Occipital lobe (tissue), 2 donors: Measurements from ENCODE around the gene FRMPD3. TPM values are rescaled to one million over a fixed set of nuclear protein-coding genes. Genes with fewer than 3 reads are reported as not detected.
"Not testable (repeated sequence)": the region's sequence is repeated elsewhere in the genome, so short reads cannot be mapped to it uniquely, and the experiment has no call there.

Experiments used
- DNase-seq: peaks from one replicate; lab custom pipeline; 2025; lab: John Stamatoyannopoulos, UW
- total RNA-seq: library from RNA; depleted of rRNA; stranded (reverse); fragments of >200 nt; gene quantifications from one replicate; pipeline ENCODE4 v1.2.3, GENCODE V29; 2014

FRMPD3 gene
- total RNA-seq, result 1.7 TPM

DNA sequence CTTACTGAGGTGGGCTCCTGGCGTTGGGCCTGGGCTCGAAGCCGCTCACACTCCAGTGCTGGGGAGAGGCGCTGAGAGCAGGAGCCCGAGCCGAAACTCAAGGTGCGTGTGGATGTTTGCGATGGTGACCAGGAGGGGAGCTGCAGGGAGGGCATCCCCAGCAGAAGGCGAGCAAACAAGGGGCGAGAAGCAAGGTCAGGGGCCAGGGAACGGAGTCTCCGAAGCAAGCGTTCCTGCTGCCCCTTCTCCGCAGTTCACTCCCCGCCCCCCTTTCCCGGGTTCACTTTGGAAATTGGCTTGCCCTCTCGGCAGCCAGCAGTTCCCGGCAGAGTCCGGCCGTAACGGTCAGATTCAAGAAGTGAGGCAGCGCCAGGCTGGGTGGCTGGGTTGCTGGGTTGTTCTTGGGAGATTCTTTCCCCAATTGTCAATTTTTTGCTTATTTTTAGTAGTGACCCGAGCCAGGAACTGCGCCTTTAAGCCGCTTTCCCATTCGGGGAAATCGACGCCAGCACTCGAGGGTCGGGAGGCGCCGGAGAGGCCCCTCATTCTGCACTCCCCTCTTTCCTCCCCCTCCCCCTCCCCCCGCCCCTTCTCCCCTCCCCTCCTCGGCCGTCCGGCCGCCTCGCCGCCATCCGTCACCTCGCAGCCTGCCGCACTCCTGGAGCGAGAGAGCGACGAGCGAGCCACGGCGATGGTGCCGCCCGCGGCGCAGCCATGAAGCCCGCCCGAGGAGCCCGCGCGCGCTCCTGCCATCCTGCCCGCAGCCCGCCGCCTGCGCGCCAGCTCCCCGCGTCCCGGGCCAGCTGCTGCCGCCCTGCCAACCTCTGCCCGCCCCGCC is at the start of gene FRMPD3:
TSS of gene FRMPD3 (plus strand) at position 655 of the 838 bp plus-strand sequence. CDS start 76,937 bp downstream, outside the sequence.
- no peak for DNase-seq

DNA sequence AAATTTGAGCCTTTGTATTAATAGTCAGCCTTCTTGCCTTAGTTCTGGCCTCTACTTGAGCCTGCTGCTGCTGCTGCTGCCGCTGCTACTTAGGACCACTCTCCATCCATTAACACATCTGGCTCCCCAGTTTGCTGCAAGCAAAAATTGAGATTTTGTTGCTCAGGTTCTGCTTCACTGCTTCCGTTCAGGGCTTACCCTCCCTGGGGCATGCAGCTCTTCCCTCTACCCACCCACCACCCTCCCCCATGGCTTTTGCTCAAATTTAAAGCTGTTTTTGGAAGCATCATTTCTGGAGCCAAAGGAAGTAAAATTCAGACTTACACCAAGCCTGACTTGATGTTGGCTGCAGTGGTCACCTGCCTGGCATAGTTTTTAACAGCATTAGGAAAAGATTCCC is 28.9 kb upstream of the FRMPD3 start:
- DNase-seq, result no peak

DNA sequence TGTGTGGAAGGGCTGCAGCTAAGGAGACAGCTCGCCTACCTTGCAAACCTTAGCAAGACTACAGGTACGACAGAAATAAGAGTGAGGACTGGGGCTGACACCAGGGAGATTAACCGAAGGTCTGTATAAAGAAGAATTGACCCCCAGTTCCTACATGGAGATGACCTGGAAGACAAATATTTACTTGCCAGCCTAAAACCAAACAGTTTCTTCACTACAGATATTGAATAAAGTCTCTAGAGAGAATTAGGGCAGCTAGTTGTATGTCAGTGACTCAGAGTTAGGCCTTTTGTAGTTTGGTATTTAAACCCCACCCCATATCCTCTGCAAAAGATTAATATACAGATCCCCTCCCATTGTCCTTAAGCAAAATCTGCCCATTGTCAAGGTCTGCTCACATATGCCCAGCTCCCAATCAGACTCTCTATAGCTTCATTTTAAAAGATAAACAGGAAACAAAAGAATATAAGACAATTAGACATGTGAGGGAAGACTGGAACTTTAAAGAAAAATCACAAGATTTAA is 28.1 kb upstream of the FRMPD3 start:
- DNase-seq, result no peak

DNA sequence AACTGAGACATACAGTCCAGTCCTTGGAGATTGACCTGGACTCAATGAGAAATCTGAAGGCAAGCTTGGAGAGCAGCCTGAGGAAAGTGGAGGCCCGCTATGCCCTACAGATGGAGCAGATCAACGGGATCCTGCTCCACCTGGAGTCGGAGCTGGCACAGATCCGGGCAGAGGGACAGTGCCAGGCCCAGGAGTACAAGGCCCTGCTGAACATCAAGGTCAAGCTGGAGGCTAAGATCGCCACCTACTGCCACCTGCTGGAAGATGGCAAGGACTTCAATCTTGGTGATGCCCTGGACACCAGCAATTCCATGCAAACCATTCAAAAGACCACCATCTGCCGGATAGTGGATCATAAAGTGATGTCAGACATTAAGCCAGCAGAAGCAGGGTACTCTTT is 20.4 kb upstream of the FRMPD3 start:
- DNase-seq, result no peak

DNA sequence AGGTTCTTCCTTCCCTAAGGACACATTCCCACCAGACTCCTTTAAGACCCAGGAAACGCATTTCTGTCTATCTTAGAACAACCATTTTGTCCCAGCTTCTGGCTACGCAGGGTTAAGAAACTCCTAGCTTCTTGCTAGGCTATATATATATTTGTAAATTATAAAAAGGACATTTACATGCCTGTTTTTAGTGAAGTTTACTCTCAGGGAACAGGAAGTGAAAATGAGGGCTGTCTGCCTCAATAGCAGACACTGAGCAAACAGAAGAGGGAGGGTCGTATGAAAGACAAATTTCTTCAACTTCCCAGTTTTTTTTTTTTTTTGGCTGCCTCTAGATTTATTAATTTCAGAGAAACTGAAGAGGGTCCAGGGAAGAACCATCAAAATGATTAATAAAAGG is 9.3 kb upstream of the FRMPD3 start:
- no peak for DNase-seq

DNA sequence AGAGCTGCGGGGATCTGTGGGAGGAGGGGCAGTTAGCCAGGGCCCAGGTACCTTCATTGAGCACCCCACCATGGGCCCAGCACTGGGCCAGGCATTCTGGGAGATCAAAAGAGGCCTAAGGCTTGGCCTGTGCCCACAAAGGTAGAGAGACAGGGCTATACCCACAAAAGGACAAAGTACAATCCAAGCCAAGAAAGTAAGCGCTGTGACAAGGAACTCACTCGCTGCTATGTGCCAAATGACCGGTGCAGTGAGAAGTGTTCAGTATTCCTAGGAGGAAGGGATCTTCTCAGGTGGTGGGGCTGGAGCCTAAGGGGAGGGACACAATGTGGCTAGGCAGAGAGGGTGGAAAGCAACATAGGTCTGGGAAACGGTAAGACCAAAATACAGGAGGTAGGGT is 8.8 kb upstream of the FRMPD3 start:
- DNase-seq, result no peak

DNA sequence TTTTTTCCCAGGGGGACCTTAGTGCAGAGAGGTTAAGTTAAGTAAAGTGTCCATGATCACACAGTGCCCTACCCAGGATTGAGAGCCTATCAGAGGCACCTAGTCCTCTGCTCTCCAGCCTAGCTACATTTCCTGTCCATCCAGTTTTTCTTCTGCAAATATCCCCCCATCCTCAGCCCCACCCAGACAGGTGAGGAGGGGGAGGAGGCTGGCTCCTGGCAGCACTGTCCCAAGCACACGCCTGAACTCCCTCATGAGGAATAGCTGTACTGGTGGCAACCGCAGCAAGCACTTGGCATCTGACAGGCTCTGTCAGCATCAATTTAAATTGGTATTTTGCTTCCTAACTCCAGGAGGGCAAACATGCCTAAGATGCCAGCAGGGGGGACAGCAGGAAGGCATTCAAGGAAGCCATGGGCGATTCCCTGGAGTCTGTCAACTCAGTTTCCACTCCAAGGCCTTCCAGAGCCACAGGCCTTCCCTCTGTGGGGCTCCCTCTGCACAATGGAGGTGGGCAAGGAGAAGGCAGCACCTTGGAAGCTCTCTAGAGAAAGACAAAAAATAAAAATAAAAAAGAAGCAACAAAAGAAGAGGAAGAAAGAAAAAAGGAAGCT is 6.4 kb upstream of the FRMPD3 start:
- DNase-seq, result no peak

DNA sequence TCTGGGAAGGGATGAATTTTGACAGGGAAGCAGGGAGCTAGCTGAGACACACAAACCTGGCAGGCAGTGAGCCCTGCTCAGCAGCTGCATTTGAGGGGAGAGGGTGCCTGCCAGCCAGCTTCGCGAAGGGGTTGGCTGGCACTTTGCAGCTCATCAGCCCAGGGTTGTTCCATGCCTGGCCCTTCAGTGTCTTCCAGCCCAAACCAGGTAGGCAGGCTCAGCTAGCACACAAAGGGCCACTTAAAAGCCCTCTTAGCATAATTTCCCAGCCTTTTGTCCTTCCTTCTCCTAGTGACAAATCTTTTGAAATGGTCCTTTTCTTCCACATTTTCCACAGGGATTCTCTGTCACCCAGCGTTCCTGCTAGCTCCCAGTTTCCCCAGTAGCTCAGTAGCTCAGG is 4.3 kb upstream of the FRMPD3 start:
- no peak for DNase-seq

DNA sequence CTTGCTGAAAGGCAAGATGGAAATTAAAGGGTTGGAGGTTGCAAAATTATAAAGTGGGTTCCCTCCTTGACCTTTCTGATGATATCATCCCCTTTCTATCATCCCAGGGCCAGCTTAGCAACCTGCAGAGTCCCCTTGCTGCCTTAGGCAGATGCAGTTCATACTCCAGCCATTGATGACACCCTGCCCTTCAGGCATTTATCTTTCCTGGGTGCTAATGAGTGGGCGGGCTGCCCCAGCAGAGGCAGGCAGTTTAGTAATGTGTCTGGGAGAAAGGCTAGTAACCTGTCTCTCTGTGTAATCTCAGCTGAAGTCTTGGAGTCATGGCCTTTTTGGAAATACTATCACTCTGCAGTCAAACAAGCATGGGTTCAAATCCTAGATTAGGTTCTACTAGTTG is 3.8 kb upstream of the FRMPD3 start:
- DNase-seq, result no peak

DNA sequence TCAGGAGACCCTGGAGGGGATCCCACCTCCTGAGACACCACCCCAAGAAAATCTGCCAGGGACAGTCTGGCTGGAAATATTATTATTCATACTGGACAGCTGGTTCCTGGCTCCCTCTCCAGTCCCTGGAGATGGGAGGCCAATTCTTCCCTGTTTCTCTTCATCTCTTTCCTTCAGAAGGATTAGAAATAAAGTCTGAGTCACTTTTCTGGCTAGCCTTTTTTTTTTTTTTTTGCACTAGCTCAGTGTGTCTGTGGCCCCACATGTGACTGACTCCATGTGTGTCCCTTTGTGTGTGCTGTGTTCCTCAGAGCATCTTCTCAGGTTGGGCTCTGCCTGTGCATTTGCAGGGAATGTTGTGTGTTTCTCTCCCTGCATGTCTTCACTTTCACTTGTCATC is 1.8 kb upstream of the FRMPD3 start:
- no peak for DNase-seq

DNA sequence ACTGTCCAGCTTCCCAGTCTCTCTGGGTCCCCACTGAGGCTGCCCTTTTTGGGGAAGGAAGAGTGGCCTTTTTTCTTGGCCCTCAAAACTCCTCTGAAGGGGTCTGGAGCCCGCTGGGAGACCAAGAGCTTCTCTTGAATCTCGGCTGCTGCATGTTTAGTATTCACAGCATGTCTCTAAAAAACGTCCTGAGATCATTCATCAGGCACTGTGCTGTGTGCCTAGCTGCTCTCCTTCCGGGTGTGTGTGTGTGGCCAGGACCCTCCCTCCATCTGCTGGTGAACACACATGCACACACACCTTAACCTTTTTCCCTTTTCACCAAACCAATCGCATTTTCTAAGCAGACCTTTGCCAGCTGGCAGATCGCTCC is 841 bp upstream of the FRMPD3 start:
- no peak for DNase-seq

DNA sequence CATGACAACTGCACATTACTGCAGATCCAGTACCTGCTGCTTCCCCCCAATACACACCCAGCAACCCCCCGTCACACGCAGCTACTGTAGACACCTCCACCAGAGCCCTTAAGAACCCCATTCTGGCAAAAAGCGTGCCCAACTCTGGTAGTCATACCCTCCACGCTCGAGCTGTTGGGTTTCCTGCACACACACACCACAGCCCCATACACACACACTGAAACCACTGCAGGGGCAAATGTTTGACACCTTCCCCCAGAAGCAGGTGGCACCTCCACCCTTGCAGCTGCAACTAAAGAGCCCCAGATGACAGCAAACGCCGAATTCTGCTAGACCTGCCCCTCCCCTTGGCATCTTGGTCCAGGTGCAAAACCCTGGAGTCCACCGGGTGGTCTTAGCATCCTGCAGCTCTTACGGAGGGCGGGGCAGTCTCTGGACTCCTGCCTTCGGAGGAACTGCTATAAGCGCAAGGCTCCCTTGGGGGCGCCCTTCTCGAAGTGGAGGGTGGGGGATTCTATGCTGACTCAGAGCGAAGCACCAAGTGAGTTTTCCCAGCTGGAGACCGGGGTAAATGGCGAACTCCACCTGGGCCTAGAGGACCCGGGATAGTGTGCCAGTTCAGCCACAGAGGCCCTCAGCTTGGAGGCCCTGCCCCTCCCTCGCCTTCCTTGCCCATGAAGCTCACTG is 1.5 kb downstream of the FRMPD3 start:
- DNase-seq, result no peak

DNA sequence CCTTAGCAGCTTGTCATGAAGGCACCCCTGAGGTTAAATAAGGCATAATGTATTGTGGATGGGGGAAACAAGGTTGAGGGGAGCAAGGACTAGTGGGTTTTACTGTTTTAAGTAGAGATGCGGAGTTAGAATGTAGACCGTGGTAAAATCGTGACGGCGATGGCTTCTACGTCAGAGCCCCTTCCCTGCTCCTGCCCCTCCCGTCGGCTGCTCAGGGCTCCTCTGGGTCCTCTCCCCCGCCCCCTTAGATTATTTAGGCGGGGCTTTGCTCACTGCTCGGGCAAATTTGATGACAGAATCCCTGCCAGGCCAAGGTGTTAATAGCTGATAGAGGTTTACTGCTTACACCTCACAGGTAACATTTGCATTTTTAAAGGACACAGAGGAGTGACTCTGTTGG is 2.3 kb downstream of the FRMPD3 start:
- DNase-seq, result no peak

DNA sequence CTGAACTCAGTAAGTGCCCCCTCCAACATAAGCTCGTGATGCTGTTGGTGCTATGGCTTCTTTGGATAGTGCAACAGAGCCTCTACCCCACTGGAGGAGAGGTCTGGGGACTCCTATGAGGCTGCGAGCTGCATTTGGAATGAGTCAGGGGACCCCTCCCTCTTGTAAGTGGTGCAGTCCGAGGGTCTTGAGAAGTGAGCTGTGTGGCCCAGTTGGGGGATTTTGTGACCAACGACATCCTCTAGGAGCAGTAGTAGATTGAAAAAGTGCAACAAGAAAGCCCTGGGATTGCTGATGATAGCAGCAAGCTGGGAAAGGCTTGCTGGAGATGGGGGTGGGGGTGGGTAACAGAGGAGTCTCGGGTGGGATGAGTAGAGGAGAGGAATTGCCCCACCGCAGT is 3.1 kb downstream of the FRMPD3 start:
- no peak for DNase-seq

DNA sequence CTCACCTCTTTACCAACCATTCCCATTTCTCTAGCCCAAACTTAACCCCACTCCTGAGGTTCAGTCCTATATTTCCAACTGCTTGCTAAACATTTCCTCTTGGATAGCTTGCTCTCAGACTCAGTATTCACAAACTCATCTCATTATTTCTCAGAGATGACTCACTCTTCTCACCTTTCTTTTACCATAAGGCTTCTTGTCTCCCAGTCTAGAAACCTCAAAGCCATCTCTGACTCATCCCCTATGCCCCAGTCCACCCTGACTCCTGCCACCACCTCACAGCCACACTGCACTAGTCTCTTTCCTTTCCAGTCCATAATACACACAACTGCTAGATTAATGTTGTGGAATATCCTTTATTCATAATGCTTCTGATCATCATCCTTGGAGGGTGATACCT is 4.8 kb downstream of the FRMPD3 start:
- DNase-seq, result no peak

DNA sequence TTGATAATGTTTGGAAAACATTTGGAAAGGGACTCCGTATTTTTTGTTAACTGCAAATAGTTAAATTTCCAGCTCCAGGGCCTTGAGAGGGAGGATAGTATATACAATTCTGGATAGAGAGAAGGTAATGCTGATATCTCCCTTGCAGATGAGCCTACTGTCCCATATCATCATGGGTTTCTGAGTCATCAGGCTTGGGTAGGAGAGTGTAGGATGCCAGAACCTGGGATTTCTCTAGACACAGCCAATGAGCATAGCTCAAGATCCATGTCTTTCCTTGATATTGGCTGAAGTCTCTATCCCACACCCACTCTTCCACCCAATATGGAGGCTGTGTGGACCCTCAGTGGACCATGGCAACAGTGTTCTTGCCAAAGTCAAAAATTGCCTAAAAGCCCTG is 7.8 kb downstream of the FRMPD3 start:
- no peak for DNase-seq

DNA sequence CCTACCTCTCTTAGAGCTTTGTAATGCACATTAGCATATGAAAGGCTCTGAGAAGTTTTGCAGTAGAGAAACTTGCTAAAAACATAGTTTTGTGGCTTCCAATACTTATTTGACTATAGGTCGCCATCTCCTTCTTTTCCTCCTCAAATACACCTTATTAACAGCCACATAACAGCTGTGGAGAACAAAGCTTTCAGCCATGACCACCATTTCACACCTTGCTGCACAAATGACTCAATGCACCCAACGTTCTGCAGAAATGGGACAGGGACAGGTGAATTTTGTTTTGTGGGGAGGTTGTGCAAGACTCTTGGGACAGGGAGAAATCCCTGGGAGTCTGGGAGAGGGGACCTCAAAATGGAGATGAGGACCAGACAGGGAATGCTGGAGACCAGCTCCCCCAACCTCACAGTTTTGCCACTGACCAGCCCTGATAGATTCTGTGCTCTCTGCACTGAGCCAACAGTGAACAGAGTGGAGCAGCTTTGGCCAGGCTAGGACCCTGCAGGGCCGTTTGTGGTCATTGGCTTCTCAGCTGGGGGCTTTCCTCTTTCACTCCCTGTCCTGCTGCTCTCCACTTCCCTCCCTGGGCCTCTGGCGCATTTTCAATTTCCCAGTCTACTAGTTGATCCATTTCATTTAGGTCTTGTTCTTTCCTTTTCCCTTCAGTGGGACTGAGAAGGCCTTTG is 16.6 kb downstream of the FRMPD3 start:
- DNase-seq, result no peak

DNA sequence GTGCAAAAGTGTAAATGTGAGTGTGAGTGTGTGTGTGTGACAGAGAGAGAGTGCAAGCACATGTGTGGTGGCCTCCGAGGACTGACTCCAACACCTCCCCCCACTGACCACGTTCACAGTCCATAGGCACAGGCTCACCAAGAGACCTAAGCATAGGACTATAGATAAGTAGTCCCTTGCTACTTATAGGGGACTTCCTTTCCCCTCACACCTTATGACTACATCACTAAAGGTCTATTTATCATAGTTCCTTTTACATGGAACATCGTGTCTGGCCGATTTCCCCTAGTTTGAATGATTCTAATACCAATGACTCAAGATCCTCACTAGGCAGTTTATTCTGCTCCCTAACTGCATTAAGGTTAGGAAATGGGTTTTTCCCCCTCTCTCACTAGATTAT is 17.8 kb downstream of the FRMPD3 start:
- no peak for DNase-seq

DNA sequence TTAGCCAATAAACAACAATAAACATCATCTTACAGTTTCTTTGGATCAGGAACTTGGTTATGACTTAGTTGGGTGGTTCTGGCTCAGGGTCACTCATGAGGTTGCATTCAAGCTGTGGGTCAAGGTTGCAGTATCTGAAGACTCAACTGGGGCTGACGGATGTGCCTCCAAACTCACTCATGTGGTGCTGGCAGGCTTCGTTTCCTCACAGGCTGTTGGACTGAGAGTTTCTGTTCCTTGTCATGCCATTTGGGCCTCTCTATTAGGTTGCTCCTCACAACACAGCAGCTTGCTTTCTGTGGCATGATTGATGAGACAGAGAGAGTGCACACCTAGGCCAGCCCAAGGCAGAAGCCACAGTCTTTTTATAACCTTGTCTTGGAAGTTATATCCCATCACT is 20.7 kb downstream of the FRMPD3 start:
- no peak for DNase-seq

DNA sequence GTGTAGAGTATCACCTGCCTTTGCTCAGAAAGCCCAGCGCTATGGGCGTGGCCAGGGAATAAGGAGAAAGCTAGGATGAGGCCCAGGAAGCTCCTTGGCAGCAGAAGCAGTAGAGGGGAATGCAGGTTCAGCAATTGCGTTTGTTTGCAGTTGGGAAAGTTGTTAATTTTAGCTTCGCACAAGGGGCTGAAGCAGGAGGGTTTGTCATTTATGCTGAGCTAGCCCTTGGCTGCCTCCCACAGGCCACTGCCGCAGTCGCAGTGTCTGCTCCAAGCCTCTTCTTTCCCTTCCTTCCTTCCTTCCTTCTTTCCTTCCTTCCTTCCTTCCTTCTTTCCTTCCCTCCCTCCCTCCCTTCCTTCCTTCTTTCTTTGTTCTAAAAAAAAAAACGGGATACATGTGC is 21.5 kb downstream of the FRMPD3 start:
- DNase-seq, result no peak

DNA sequence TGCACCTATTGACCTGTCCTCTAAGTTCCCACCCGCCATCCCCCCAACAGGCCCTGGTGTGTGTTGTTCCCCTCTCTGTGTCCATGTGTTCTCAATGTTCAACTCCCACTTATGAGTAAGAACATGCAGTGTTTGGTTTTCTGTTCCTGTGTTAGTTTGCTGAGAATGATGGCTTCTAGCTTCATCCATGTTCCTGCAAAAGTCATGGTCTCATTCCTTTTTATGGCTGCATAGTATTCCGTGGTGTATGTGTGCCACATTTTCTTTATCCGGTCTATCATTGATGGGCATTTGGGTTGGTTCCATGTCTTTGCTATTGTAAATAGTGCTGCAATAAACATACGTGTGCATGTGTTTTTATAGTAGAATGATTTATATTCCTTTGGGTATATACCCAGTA is 22.0 kb downstream of the FRMPD3 start:
- DNase-seq, result not testable (repeated sequence)

DNA sequence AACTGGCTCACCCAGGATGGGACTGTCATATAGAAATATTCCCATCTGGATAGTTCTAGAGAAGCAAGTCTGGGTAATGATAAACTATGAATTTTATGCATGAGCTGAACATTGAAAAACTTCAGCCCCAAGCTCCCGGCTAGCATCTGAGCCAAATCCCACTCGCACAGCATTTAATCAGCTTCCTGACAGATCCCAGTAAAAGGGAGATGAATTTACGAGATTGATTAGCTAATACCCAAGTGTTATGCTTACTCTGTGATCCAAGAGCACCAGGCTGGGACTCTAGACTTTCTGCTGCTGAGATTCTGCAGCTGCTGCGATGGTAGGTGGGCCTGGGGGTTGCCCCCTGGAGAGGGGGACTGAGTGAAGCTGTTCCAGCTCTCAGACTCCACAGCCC is 28.0 kb downstream of the FRMPD3 start:
- no peak for DNase-seq
